ENCODE data around the gene ARHGEF7. TPM values are rescaled to one million over a fixed set of nuclear protein-coding genes. Genes with fewer than 3 reads are reported as not detected.

The ARHGEF7 gene
- total RNA-seq, 1 experiment from 2014 or later, result 29.3 TPM

DNA sequence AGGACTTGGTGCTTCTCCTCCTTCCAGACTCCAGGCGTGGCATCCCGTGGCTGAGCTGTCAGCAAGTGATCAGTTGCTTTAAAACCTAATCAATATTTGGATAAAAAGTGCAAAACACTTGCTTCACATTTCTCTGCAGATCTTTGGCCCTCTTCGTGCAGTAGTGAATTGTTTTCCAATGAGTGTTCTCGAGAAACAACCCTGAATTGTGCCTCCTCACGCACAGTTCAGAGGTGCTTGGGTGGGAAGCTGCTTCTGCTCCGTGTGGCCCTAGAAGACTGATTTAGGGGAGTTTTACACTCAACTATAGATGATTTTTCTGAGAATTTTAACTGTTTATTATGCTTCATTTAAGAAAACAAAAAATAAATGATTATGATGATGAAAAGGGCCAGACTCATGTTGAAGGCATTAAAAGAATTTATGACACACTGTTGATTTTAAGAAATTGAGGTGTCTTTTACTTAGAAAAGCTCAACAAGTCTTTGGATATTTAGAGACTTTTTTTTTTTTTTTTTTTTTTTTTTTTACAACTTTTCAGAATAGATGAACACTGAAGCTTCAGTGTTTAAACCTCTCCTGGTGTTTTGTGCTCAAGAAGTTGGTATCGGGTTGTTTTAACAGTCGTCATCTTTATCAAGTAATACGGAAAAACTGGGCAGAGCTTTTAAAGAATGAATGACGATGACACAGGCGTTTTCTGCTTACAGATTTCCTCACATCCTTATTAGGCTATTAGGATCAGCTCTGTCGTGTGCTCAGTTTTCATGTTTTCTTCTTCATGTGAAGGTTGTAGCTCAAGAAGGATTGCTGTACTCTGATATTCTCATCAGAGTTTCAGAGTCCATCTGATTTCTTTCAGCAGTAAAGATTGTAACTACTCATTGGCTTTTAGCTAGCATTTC lies 165.8 kb downstream of the ARHGEF7 start:
- DNase-seq (ENCODE audit: low spot score), result no peak
- in situ Hi-C loops (cut with HindIII; ENCODE audit: low sequenced_read_pairs), result no loop called here

DNA sequence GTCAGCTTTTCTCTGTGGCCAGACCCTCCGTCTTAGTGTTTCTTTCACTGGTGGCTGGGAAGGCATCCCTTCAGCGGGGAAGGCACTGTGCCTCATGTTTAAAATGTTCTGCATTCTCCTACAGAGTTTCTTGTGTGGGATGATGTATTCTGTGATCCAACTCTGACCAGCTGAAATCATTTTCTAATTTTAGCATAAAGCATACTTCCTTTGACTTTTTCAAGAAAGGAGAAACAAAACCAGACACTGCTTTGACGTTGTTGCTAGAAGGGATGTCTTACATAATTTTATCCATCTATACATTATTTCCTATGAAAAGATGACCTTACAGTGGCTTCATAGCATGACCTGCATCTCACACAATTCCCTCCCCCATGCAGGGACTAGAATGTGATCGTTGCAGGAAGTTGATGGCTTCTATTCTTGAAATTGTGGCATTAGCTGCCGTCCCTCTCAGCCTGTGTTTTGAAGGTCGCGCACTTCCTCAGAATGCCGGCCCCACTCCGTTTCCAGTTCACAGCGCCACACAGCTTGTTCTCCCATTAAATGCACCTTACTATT lies 166.7 kb downstream of the ARHGEF7 start:
- in situ Hi-C loops (cut with HindIII; ENCODE audit: low sequenced_read_pairs), result no loop called here
- DNase-seq (ENCODE audit: low spot score), result no peak

DNA sequence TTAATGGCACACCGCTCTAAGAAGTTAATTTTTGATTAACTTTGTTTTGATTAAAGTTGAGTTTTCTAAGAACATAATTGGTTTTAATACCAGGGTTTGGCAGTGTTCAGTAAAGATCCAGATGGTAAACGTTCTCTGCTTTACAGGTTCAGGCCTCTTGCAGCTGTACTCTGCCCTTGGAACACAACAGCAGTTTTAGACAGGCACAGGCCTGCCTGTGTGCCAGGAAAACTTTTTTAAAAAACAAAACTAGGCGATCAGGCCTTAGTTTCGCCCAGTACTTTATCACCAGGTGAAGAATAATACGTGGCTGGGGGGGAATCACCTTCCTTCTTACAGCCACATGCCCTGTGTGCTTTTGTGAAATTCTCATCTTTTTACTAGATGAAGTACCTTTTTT lies 167.3 kb downstream of the ARHGEF7 start:
- in situ Hi-C loops (cut with HindIII; ENCODE audit: low sequenced_read_pairs), result no loop called here

DNA sequence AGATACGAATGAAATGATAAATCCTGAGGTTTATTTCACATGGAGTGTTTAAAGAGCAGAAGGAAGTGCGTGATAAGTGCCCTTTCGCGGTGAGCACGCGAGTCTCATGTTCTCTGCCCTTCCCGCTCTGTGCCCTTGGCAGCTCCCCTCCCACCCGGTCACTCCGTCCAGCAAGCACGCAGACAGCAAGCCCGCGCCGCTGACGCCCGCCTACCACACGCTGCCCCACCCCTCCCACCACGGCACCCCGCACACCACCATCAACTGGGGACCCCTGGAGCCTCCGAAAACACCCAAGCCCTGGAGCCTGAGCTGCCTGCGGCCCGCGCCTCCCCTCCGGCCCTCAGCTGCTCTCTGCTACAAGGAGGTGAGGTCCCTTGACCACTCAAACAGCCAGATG lies 167.9 kb downstream of the ARHGEF7 start:
- peak; percentile 40 for DNase-seq (ENCODE audit: low spot score)
- in situ Hi-C loops (cut with HindIII; ENCODE audit: low sequenced_read_pairs), result no loop called here

More for the DNA sequence above, 167.3 kb downstream of the ARHGEF7 start:
- DNase-seq (ENCODE audit: low spot score), result no peak

DNA sequence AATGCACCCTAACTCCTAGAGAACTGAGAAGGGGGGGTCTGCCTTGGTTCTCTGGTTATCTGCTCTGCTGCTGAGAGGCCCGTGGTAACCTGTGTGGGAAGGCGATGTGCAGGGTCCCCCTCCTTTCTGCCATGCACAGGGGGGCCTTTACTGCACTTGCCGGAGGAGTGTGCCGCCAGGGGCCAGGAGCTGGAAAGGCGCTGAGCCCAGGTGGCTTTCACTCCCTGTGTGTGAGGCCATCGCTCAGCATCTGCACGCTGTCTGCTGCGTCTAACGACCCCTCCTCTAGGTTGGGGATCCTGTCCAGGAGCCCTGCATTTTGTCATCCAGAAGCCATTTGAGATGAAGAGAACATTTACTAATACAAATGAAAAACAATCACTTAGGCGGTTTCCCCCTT lies 168.3 kb downstream of the ARHGEF7 start:
- in situ Hi-C loops (cut with HindIII; ENCODE audit: low sequenced_read_pairs), result no loop called here
- DNase-seq (ENCODE audit: low spot score), result no peak

DNA sequence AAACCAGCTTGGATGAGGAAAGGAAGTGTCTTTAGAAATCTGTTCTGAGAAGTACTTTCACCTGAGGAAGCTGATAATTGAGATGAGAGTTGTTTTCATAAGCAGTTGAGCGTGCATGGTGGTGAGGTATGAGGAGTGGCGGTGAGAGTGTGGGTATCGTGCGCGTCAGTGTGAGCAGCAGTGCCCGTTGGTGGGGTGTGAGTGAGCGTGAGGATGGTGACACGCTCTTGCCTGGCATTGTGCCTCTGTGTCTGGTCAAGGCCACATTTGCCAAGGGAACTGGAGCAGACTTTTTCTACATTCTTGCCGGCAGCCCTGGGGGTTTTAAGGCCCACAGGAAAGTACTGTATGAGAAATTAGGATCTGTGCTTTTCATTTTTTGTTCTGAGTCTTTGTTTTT lies 168.9 kb downstream of the ARHGEF7 start:
- in situ Hi-C loops (cut with HindIII; ENCODE audit: low sequenced_read_pairs), result no loop called here
- DNase-seq (ENCODE audit: low spot score), result peak; percentile 38

DNA sequence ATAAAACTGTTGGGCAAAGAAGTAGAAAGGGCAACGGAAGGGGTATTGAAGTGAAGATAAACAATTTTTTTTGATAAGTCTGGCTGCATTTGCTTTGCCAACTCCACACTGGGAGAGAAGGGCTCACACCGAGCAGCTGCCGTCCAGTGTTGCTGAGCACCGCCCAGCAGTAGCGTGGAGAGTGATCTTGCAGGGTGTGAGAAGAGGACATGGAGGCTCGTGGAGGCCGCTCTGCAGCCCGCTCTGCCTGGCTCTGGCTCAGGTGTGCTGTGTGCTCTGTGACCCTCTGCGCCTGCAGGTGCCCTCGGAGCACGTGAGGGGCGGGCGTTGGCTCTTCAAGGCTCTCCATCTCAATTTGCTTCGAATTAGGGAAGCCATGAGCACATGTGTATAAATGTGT lies 169.5 kb downstream of the ARHGEF7 start:
- in situ Hi-C loops (cut with HindIII; ENCODE audit: low sequenced_read_pairs), result no loop called here
- no peak for DNase-seq (ENCODE audit: low spot score)

DNA sequence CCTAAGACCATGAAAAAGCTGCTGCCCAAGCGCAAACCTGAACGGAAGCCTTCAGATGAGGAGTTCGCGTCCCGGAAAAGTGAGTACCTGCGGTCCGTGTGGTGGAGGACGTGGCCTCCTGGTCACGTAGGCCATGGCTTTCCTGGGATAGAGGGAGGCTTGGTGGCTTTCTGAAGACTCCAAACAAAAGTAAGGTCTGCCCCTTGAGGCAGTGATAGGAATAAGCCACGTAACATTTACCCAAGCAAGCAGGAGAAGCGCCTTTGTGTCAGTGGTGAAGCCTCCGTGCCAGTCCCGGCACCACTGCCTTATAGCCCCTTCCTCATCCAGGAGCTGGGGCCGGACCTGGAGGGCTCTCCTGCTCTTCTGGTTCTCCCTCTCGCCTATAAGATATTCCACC lies 171.1 kb downstream of the ARHGEF7 start:
- in situ Hi-C loops (cut with HindIII; ENCODE audit: low sequenced_read_pairs), result no loop called here

DNA sequence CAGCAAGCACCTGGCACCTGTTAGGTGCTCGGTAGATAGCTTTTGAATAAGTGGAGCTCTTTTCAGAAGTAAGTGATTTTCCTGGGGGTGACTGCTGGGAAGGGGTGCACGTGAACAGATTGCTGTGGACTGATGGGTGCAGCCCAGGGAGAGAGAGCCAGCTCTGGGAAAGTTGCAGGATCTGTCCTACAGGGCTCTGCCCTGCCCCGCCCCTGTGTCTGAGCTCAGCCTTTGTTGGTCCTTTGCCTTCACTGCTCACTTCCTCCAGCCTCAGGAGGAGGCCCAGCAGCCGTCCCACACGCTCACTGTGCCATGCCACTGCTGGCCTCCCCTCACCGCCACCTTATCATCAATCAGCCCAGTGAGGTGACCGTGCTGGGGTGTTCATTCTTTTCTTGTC lies 171.6 kb downstream of the ARHGEF7 start:
- in situ Hi-C loops (cut with HindIII; ENCODE audit: low sequenced_read_pairs), result no loop called here

More for the DNA sequence above, 171.1 kb downstream of the ARHGEF7 start:
- DNase-seq (ENCODE audit: low spot score), result no peak

DNA sequence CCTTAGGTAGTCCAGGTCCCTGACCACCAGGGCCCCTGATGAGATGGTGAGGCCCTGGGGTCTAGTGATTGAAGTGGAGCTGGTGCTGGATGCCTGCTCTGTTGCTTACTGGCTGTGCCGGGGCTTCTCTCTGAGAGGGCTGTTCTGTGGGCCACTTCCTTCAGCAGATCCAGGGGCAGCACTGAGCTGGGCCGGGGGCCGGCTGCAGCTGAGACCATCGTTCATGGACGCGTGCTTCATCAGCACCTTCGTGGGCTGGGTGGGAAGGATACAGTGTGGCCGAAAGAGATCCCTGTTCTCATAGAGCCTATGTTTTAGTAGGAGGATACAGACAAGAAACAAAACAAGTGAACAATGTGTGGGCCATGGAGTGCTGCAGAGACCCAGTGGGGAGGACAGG lies 172.1 kb downstream of the ARHGEF7 start:
- no peak for DNase-seq (ENCODE audit: low spot score)
- in situ Hi-C loops (cut with HindIII; ENCODE audit: low sequenced_read_pairs), result no loop called here

More for the DNA sequence above, 171.6 kb downstream of the ARHGEF7 start:
- DNase-seq (ENCODE audit: low spot score), result no peak

DNA sequence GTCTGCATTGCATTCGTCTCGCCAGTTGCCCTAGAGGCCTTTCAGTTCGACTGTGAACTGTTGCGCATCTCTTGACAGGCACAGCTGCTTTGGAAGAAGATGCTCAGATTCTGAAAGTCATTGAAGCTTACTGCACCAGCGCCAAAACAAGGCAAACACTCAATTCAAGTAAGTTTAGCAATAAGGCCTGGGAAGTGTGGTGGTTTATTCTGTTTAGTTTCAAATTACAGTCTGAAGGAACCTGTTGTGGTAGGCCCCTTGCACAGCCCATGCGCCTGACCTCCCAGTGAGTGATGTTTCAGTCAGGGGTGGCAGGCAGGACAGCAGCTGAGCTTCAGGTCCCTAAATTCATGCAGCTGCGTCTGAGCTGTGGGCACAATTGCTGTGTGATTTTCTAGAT lies 173.2 kb downstream of the ARHGEF7 start:
- in situ Hi-C loops (cut with HindIII; ENCODE audit: low sequenced_read_pairs), result no loop called here
- DNase-seq (ENCODE audit: low spot score), result no peak

DNA sequence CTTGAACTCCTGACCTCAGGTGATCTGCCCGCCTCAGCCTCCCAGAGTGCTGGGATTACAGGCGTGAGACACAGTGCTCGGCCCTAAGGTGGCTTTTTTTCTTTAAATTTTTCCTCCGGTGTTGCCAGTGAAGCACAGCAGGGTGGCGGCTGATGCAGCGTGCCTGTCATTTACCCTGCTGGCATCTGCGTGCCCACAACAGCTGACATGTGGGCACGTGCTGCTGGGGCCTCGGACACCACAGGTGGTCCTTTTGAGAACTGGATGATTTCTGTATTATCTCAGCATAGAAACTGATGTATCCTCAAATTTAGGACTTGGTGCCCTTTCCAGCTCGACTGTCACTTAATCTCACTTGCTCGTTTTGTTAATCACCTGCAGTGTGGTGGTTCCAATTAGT lies 174.1 kb downstream of the ARHGEF7 start:
- DNase-seq (ENCODE audit: low spot score), result peak; percentile 22
- in situ Hi-C loops (cut with HindIII; ENCODE audit: low sequenced_read_pairs), result no loop called here

DNA sequence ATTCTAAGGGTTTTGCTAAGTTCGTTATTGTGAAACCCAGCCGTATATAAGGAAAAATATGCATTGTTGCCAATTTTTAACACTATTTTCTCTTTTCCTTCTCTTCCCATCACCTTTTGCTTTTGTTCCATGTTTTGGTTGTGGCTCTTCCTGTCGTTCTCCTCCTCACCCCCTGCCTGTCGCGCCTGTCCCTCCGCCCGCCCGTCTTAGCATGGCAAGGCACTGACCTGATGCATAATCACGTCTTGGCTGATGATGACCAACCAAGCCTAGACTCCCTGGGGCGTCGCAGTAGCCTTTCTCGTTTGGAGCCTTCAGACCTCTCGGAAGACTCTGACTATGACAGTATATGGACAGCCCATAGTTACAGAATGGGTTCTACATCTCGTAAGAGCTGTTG lies 176.8 kb downstream of the ARHGEF7 start:
- in situ Hi-C loops (cut with HindIII; ENCODE audit: low sequenced_read_pairs), result no loop called here
- DNase-seq (ENCODE audit: low spot score), result no peak

DNA sequence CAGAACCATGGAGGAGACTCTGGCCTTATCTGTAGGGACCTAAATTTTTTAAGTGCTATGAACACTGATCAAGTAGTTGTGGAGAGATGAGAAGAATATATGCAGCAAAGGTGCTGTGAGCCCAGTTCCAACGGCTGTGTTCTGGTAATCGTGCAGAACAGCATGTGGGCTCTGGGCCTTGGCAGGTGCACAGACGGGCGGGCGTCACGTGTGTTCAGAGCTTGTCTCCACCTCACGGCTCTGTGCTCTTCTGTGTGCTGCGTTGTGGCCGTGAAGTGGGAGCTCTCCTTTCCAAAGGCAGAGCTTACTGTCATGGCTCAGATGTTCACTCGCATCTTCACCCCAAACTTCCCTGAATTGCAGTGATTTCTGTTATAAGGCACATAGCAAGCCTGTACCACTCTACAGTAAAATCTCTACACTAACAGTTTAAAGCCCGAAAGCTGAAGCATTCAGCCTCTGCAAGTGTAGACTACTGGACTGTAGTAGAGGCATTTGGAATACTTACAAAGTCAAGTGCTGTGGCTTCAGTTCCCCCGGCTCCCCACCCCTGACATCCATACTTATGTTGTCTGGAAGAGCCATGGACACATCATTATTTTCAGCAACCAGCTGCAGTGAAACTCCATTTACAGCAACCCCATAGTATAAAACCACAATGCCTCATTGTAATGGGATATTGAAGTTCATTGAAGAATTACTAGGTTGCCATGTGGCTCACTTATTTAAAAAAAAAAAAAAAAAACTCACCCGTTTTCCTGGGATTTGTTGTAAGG lies 177.8 kb downstream of the ARHGEF7 start:
- in situ Hi-C loops (cut with HindIII; ENCODE audit: low sequenced_read_pairs), result no loop called here

DNA sequence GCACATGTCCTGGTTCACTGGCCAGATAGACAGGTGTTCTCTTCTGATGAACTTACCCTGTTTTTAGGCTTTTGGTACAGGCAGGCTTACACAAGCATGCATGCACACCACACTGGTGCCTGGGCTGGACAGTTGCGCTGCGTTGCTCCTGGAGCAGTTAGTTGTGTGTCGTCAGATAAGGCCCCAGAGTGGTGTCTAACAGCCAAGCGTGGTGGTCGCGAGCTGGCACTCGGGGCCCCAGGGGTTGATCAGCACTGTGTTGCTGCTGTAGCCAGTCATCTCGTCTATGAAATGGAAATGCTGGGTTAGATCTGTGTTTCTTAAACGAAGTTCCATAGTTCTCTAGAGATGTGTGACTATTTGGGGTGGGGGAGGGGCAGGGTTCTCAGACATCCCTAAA lies 180.8 kb downstream of the ARHGEF7 start:
- no peak for DNase-seq (ENCODE audit: low spot score)
- in situ Hi-C loops (cut with HindIII; ENCODE audit: low sequenced_read_pairs), result no loop called here

More for the DNA sequence above, 177.8 kb downstream of the ARHGEF7 start:
- DNase-seq (ENCODE audit: low spot score), result peak; percentile 92

DNA sequence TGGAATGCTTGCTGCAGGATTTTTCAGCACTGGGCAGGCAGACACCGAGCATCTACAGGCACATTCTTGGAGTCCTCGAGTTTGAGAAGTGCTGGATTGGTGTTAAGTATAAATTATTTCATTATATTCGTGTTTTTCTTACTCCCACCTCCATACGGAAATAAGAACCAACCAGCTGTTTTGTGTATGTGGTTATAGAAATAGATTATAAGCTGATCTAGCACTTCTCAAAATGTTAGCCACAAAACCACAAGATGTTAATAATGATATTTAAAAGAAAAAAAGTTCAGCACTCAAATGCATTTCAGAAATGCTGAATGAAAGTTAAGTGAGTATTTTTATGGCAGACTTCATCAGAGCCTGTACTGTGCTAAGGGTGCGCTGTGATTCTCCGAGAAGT lies 181.3 kb downstream of the ARHGEF7 start:
- in situ Hi-C loops (cut with HindIII; ENCODE audit: low sequenced_read_pairs), result no loop called here
- DNase-seq (ENCODE audit: low spot score), result no peak

DNA sequence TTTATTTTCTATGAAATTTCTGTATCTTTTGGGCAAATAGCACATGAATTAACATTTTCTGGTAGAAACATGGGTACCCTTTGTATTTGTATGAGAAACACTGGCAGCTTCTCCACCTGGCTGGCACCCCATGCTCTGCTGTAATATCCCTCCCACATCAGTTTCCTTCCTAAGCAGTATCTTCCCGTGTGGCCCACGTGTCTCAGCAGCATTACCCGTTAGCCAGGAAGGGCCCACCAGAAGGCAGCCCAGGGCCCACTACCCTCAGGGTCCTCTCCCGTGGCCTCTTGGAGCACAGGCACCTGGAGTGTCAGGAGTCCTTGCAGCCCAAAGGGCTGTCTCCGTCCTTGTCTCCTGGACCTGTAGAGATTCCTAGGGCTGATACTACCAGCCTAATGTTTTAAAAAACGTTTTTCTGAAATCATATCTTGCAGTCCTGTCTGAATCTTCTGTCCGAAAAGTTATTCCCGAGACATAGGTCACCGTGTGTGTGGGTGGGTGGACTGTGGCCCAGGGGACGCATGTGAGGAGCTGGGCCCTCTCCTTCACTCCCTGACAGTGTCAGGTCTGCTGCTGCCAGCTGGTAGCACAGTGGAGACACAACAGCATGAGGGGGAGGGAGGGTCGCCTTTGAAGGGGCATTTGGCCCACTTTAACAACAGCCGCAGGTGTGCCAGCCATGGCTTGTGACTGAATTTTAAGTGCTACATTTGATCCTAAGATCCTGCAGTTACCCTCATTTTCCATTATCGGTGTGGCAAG lies 183.3 kb downstream of the ARHGEF7 start:
- no peak for DNase-seq (ENCODE audit: low spot score)
- in situ Hi-C loops (cut with HindIII; ENCODE audit: low sequenced_read_pairs), result no loop called here

DNA sequence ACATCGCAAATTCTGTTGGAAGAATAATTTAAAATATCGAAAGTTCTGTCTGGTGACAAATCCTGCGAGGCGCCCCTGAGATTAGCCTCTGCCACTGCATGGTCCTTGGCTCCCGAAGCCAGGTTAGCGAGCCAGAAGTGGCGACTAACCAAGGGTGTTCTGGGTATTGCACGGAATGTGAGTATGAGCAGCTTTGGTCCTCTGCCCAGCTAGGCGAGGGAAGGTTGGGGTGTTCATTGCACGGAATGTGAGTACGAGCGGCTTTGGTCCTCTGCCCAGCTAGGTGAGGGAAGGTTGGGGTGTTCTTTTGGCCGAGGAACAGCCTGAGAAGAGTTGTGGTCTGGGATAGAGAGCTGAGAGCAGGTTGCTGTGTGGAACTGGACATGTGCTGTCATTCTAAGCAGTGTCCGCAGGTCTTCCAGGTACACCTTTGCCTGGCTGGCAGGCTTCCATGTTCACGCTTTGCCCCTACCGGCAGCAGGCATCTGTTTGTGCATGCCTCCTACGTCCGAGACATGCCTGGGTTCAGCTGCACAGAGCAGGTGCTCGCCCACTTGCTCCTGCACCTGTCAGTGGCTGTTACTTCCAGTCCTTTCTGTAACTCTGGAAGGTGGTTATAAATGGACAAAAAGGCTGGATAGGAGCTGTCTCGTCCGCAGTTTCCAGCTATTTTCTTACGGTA lies 187.1 kb downstream of the ARHGEF7 start:
- peak; percentile 89 for DNase-seq (ENCODE audit: low spot score)
- in situ Hi-C loops (cut with HindIII; ENCODE audit: low sequenced_read_pairs), result no loop called here

DNA sequence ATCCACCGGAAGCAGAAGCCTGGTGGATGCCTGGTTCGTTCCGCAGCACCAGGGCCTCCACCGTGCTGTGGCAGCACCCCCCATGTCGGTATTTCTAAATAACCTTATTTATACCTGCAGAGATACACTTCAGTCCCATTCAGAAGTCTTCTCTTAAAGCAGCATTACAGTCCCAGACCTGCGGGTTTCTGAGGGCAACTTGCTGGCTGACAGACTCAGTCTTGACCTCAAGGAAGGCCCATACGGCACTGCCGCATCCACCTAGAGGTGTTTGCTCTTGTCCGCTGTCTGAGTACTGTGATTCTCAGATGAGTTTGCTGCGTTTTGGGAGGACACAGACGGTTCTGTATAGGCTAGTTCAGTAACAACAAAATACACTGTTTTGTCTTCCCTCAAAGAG lies 188.4 kb downstream of the ARHGEF7 start:
- in situ Hi-C loops (cut with HindIII; ENCODE audit: low sequenced_read_pairs), result no loop called here
- no peak for DNase-seq (ENCODE audit: low spot score)

Data from G401 (cell line).